Bronchial epithelial cell (primary cell): ENCODE results near the gene TMEM266. TPM values are rescaled to one million over a fixed set of nuclear protein-coding genes. Genes with fewer than 3 reads are reported as not detected.

Experiments
- DNase-seq: peaks from one replicate; pipeline ENCODE4 v3.0.0-alpha.2; 2010; ENCODE audit warnings: low read depth
- FAIRE-seq: peaks from 2 replicates; lab custom pipeline; 2011; peaks lifted over from hg19 to GRCh38; lab: Jason Lieb, UNC
- H3K27me3 ChIP-seq: 2 replicates; pipeline ENCODE4 v1.5.1; 2011; ENCODE audit warnings: low read length; ENCODE audit not compliant: control insufficient read depth, insufficient read depth
- H3K36me3 ChIP-seq: 2 replicates; pipeline ENCODE4 v1.5.1; 2011; ENCODE audit warnings: low read length; ENCODE audit not compliant: control insufficient read depth, insufficient read depth
- H3K4me3 ChIP-seq: 2 replicates; pipeline ENCODE4 v1.5.1; 2011; ENCODE audit warnings: mild to moderate bottlenecking, low read depth, low read length, control low read depth
- CTCF ChIP-seq: IDR thresholded peaks from 2 replicates; pipeline ENCODE4 v1.5.1; 2011; ENCODE audit warnings: mild to moderate bottlenecking, moderate library complexity, low read length, control low read depth, inconsistent platforms; ENCODE audit not compliant: insufficient read depth, severe bottlenecking
- total RNA-seq: library from RNA; depleted of rRNA; stranded (reverse); fragments of >200 nt; gene quantifications from 2 replicates; pipeline ENCODE4 v1.2.1, GENCODE V29; 2014

Gene TMEM266
- total RNA-seq, 1 donor from 2014 or later, result under 0.01 TPM

GRCh38 chr15:76164602-76165001 lies 104.8 kb downstream of the TMEM266 start:
- Histone ChIP-seq H3K36me3 (no peaks in the 10 kb centered on the region), H3K27me3 (peaks cover 5% of the 10 kb centered on the region), H3K4me3 (no peak overlapping the region)
- DNase-seq (no peak), FAIRE-seq (no peak)
- no peak for TF ChIP-seq CTCF

GRCh38 chr15:76165951-76166350 lies 106.2 kb downstream of the TMEM266 start:
- FAIRE-seq (no peak), DNase-seq (no peak)
- H3K27me3 ChIP-seq, result peaks cover 5% of the 10 kb centered on the region
- no peaks in the 10 kb centered on the region for H3K36me3 ChIP-seq
- no peak overlapping the region for H3K4me3 ChIP-seq
- TF ChIP-seq CTCF, result no peak

GRCh38 chr15:76168237-76168984 lies 108.6 kb downstream of the TMEM266 start:
- Histone ChIP-seq H3K27me3 (peaks cover 5% of the 10 kb centered on the region), H3K4me3 (no peak overlapping the region), H3K36me3 (no peaks in the 10 kb centered on the region)
- no peak for TF ChIP-seq CTCF
- FAIRE-seq, result peak; percentile 72
- DNase-seq, result no peak

- TF ChIP-seq CTCF, result no peak
- no peak for FAIRE-seq
- peak; percentile 38 for DNase-seq
- Histone ChIP-seq H3K27me3 (peaks cover 5% of the 10 kb centered on the region), H3K4me3 (no peak overlapping the region), H3K36me3 (no peaks in the 10 kb centered on the region)
These were observed 109.2 kb downstream of the TMEM266 start for GRCh38 chr15:76169018-76169417.

- no peak for TF ChIP-seq CTCF
- H3K36me3 ChIP-seq, result no peaks in the 10 kb centered on the region
- DNase-seq (no peak), FAIRE-seq (no peak)
- peaks cover 4% of the 10 kb centered on the region for H3K27me3 ChIP-seq
- H3K4me3 ChIP-seq, result no peak overlapping the region
These were observed 110.4 kb downstream of the TMEM266 start for GRCh38 chr15:76169911-76170800.
